ENCODE measurements around the gene PKHD1.

- no peak for TF ChIP-seq CTCF (IDR thresholded peaks at IDR 0.05)
- TF ChIP-seq POLR2A (IDR thresholded peaks at IDR 0.05) = no peak
These were observed 375.5 kb downstream of the PKHD1 start for GRCh38 chr6:51711876-51712275.
